ENCODE data around the gene DCDC2C. TPM values are rescaled to one million over a fixed set of nuclear protein-coding genes. Genes with fewer than 3 reads are reported as not detected.
A peak's percentile ranks its signal among the peaks of the same experiment; 100 is the strongest.

Gene DCDC2C
- total RNA-seq, 6 experiments from 2014 or later, result not detected

DNA sequence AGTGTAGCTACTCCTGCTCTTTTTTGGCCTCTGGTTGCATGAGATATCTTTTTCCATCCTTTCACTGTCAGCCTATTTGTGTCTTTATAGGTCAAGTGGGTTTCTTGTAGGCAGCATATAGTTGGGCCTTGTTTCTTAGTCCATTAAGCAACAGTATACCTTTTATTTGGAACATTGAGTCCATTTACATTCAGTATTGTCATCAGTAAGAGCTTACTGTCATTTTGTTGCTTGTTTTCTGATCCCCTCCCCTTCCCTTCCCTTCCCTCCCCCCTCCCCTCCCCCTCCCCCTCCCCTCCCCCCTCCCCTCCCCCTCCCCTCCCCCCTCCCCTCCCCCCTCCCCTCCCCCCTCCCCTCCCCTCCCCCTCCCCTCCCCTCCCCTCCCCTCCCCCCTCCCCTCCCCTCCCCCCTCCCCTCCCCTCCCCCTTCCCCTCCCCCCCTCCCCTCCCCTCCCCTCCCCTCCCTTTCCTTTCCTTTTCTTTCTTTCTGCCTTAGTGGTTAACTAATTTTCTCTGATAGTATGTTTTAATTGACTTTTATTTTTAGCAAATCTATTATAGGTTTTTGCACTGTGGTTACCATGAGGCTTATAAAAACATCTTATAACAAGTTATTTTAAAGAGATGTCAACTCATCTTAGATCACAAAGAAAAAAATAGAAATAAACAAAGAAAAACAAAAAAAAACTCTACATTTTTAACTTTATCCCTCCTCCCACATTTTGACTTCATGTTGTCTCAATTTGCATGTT, 13.2 kb upstream of the DCDC2C start:
- DNase-seq, result no peak
- no peaks in the 10 kb centered on the region for H3K36me3 Mint-ChIP-seq (ENCODE audit: low read depth)
- H3K27me3 Mint-ChIP-seq (ENCODE audit: insufficient read depth), result peaks cover 8% of the 10 kb centered on the region
- H3K4me1 Mint-ChIP-seq (ENCODE audit: low read depth), result no peaks in the 10 kb centered on the region
- peaks cover 20% of the 10 kb centered on the region for H3K9me3 Mint-ChIP-seq
- TF ChIP-seq, protein P1, sequence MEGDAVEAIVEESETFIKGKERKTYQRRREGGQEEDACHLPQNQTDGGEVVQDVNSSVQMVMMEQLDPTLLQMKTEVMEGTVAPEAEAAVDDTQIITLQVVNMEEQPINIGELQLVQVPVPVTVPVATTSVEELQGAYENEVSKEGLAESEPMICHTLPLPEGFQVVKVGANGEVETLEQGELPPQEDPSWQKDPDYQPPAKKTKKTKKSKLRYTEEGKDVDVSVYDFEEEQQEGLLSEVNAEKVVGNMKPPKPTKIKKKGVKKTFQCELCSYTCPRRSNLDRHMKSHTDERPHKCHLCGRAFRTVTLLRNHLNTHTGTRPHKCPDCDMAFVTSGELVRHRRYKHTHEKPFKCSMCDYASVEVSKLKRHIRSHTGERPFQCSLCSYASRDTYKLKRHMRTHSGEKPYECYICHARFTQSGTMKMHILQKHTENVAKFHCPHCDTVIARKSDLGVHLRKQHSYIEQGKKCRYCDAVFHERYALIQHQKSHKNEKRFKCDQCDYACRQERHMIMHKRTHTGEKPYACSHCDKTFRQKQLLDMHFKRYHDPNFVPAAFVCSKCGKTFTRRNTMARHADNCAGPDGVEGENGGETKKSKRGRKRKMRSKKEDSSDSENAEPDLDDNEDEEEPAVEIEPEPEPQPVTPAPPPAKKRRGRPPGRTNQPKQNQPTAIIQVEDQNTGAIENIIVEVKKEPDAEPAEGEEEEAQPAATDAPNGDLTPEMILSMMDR (IDR thresholded peaks at IDR 0.05), result no peak
- no peak overlapping the region for H3K27ac Mint-ChIP-seq
- H3K4me3 Mint-ChIP-seq, result no peak overlapping the region

DNA sequence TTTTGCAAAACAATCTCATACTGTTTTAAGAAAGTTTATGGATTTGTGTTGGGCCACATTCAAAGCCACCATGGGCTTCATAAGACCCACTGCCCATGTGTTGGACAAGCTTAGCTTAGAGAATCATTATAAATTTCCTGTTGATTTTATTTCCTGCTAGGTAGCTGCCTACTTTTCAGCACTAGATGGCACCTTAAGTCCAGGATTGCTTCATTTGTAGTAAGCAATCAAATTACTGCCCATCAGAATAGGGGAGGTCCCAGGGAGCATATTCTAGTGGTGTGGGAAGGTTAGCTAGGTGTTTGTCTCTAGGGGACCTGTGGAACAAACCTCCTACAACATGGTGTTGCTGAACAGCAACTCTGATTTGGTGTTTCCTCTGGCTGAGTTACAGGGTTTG, 11.0 kb upstream of the DCDC2C start:
- DNase-seq, result no peak
- Mint-ChIP-seq H3K27ac (no peak overlapping the region), H3K4me1 (ENCODE audit: low read depth) (no peaks in the 10 kb centered on the region), H3K27me3 (ENCODE audit: insufficient read depth) (peaks cover 7% of the 10 kb centered on the region; the same call in 1 of the 2 replicates), H3K4me3 (no peak overlapping the region), H3K36me3 (ENCODE audit: low read depth) (no peaks in the 10 kb centered on the region), H3K9me3 (peaks cover 20% of the 10 kb centered on the region)
- TF ChIP-seq, protein P1 (IDR thresholded peaks at IDR 0.05), result peak; percentile 45

DNA sequence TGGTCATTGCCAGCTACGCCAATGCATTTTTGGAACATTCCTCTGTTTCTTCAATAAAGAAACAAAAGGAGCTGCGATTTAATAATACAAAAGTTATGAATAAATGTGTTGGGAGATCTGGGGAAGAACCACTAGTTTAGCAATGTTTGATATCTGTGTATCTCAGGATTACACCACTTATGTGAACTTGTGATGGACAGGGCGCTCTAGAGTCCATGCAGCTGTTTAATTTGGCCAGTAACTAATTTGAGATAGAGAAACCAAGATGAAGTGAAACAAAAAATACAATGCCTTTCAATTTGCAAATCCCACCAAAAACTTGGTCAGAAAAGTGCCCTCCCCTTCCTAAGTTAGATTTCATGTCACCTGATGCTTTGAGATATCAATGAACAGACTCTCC, 6.8 kb upstream of the DCDC2C start:
- Mint-ChIP-seq H3K27ac (no peak overlapping the region), H3K4me1 (ENCODE audit: low read depth) (no peaks in the 10 kb centered on the region), H3K36me3 (ENCODE audit: low read depth) (no peaks in the 10 kb centered on the region), H3K27me3 (ENCODE audit: insufficient read depth) (no peaks in the 10 kb centered on the region; the same call in 1 of the 2 replicates), H3K4me3 (no peak overlapping the region), H3K9me3 (peaks cover 6% of the 10 kb centered on the region)
- no peak for DNase-seq
- TF ChIP-seq, protein P1 (IDR thresholded peaks at IDR 0.05), result no peak

DNA sequence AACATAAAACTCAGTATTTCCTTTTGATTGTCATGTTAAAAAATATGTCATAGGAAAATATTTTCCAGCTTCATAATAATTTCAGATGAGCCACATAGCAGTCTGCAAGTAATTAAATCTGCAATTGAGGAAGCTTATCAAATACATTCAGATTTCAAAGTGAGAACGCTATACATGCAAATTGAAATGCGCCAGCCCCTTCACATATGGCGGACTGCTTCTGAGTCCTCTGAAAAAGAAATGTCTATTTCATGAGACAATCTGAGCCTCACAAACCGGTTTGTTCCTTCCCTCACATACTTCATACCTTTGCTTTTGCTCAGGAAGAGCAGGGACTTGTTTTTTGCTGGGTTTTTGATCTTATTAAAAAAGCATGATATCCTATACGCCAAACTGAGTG, 2.3 kb upstream of the DCDC2C start:
- H3K4me3 Mint-ChIP-seq, result no peak overlapping the region
- H3K4me1 Mint-ChIP-seq (ENCODE audit: low read depth), result no peaks in the 10 kb centered on the region
- H3K9me3 Mint-ChIP-seq, result peaks cover 7% of the 10 kb centered on the region
- no peak overlapping the region for H3K27ac Mint-ChIP-seq
- H3K27me3 Mint-ChIP-seq (ENCODE audit: insufficient read depth), result no peaks in the 10 kb centered on the region
- no peak for DNase-seq
- TF ChIP-seq, protein P1 (IDR thresholded peaks at IDR 0.05), result no peak
- peaks cover 5% of the 10 kb centered on the region; the same call in 1 of the 2 replicates for H3K36me3 Mint-ChIP-seq (ENCODE audit: low read depth)

DNA sequence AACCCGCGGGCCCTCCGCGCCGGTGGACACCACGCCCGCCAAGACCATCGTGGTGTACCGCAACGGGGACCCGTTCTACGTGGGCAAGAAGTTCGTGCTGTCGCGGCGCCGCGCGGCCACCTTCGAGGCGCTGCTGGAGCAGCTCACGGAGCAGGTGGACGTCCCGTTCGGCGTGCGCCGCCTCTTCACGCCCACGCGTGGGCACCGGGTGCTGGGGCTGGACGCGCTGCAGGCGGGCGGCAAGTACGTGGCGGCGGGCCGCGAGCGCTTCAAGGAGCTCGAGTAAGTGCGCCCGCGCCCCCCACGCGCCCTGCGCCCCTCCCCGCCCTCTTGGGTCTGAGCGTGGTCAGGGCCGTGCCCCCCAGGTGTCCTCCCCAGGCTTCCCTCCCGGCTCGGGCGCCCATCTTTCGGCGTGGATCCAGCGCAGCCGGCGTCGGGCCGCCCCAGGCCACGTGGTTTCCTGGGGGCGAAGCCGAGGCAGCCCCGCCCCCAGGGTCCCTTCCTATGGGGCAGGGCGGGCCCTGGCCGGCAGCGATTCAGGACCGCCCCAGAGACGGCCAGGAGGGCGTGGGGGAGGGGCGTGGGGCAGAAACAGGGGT, 481 bp downstream of the DCDC2C start:
- no peak overlapping the region for H3K4me3 Mint-ChIP-seq
- peaks cover 7% of the 10 kb centered on the region for H3K9me3 Mint-ChIP-seq
- peaks cover 5% of the 10 kb centered on the region; the same call in 1 of the 2 replicates for H3K36me3 Mint-ChIP-seq (ENCODE audit: low read depth)
- TF ChIP-seq, protein P1 (IDR thresholded peaks at IDR 0.05), result no peak
- H3K27me3 Mint-ChIP-seq (ENCODE audit: insufficient read depth), result no peaks in the 10 kb centered on the region
- no peak overlapping the region for H3K27ac Mint-ChIP-seq
- H3K4me1 Mint-ChIP-seq (ENCODE audit: low read depth), result no peaks in the 10 kb centered on the region
- DNase-seq, result no peak

All from HFFc6 (cell line).